ENCODE data around the gene FRMD8.

Gene FRMD8

GRCh38 chr11:65416841-65417701, 30.6 kb downstream of the FRMD8 start:
- TF ChIP-seq YY1 (IDR thresholded peaks at IDR 0.05; ENCODE audit: low read depth) (no peak), CREB1 (IDR thresholded peaks at IDR 0.05; ENCODE audit: low read depth) (no peak), RAD21 (IDR thresholded peaks at IDR 0.05; ENCODE audit: low read depth) (no peak), NFIC (IDR thresholded peaks at IDR 0.05) (no peak), REST (IDR thresholded peaks at IDR 0.05; ENCODE audit: low read depth) (no peak), ZBTB7A (IDR thresholded peaks at IDR 0.05; ENCODE audit: low read depth) (no peak), TAF1 (IDR thresholded peaks at IDR 0.05; ENCODE audit: low read depth) (no peak), CEBPB (IDR thresholded peaks at IDR 0.05) (no peak), TEAD4 (IDR thresholded peaks at IDR 0.05) (no peak), EP300 (IDR thresholded peaks at IDR 0.05; ENCODE audit: borderline replicate concordance) (no peak), MAX (IDR thresholded peaks at IDR 0.05) (no peak), FOXM1 (IDR thresholded peaks at IDR 0.05; ENCODE audit: borderline replicate concordance, low read depth) (no peak), TCF12 (IDR thresholded peaks at IDR 0.05; ENCODE audit: low read depth) (no peak), USF1 (IDR thresholded peaks at IDR 0.05) (no peak)

- TF ChIP-seq CREB1 (IDR thresholded peaks at IDR 0.05; ENCODE audit: low read depth), result no peak
- TF ChIP-seq USF1 (IDR thresholded peaks at IDR 0.05), result no peak
- TF ChIP-seq RAD21 (IDR thresholded peaks at IDR 0.05; ENCODE audit: low read depth), result no peak
- TF ChIP-seq NFIC (IDR thresholded peaks at IDR 0.05), result no peak
- TF ChIP-seq TEAD4 (IDR thresholded peaks at IDR 0.05), result no peak
- no peak for TF ChIP-seq MAX (IDR thresholded peaks at IDR 0.05)
- TF ChIP-seq REST (IDR thresholded peaks at IDR 0.05; ENCODE audit: low read depth), result no peak
Measured at GRCh38 chr11:65417702-65418430, 31.4 kb downstream of the FRMD8 start.

- TF ChIP-seq EGR1 (IDR thresholded peaks at IDR 0.05) (no peak), USF1 (IDR thresholded peaks at IDR 0.05) (no peak), RAD21 (IDR thresholded peaks at IDR 0.05; ENCODE audit: low read depth) (no peak), TCF12 (IDR thresholded peaks at IDR 0.05; ENCODE audit: low read depth) (no peak), CEBPB (IDR thresholded peaks at IDR 0.05) (no peak), NFIC (IDR thresholded peaks at IDR 0.05) (no peak), YY1 (IDR thresholded peaks at IDR 0.05; ENCODE audit: low read depth) (no peak), ZBTB7A (IDR thresholded peaks at IDR 0.05; ENCODE audit: low read depth) (no peak), EP300 (IDR thresholded peaks at IDR 0.05; ENCODE audit: borderline replicate concordance) (no peak; the same call in 1 of the 2 replicates), TEAD4 (IDR thresholded peaks at IDR 0.05) (no peak), MAX (IDR thresholded peaks at IDR 0.05) (no peak), TAF1 (IDR thresholded peaks at IDR 0.05; ENCODE audit: low read depth) (no peak), REST (IDR thresholded peaks at IDR 0.05; ENCODE audit: low read depth) (no peak), CREB1 (IDR thresholded peaks at IDR 0.05; ENCODE audit: low read depth) (no peak), FOXM1 (IDR thresholded peaks at IDR 0.05; ENCODE audit: borderline replicate concordance, low read depth) (no peak)
Measured at GRCh38 chr11:65418431-65418680, 31.9 kb downstream of the FRMD8 start.
